Measurements from ENCODE around the gene TRAF3IP1.

The TRAF3IP1 gene

DNA sequence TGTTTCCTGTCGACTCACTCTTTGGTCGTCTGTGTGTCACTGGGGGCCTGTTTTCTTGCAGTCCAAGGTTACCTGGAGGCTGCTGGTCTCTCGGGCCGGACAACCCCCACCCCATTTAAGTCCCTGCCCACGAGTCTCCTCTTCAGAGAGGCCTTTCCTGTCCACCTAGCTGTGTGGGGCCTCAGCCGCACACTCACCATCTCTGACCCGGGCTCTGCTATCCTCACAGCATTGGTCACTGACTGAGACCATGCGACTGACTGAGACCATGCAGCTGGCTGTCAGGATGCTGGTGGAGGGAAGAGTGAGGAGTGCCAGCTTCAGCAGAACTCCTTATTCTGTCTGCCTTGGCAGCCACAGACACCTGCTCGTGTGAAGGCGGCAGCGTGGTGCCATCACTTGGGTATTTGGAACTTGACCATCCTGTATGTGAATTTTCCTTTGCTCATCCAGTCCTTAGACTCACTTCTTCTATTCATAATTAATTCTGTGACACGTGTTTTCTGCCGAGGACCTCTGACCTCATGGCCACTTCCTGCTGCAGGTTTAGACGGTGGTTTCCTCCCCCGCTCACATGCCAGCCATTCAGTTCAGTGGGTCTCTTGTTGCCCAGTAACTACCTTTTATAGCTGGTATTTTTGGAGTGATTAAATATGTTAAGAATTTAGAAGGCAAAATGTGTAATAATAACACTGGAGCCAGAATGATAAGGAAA is 58.9 kb downstream of the TRAF3IP1 start:
- H3K27ac ChIP-seq = peak overlapping the region; percentile 91
- TF ChIP-seq, protein P1, sequence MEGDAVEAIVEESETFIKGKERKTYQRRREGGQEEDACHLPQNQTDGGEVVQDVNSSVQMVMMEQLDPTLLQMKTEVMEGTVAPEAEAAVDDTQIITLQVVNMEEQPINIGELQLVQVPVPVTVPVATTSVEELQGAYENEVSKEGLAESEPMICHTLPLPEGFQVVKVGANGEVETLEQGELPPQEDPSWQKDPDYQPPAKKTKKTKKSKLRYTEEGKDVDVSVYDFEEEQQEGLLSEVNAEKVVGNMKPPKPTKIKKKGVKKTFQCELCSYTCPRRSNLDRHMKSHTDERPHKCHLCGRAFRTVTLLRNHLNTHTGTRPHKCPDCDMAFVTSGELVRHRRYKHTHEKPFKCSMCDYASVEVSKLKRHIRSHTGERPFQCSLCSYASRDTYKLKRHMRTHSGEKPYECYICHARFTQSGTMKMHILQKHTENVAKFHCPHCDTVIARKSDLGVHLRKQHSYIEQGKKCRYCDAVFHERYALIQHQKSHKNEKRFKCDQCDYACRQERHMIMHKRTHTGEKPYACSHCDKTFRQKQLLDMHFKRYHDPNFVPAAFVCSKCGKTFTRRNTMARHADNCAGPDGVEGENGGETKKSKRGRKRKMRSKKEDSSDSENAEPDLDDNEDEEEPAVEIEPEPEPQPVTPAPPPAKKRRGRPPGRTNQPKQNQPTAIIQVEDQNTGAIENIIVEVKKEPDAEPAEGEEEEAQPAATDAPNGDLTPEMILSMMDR (conservative IDR thresholded peaks at IDR 0.05) = no peak

DNA sequence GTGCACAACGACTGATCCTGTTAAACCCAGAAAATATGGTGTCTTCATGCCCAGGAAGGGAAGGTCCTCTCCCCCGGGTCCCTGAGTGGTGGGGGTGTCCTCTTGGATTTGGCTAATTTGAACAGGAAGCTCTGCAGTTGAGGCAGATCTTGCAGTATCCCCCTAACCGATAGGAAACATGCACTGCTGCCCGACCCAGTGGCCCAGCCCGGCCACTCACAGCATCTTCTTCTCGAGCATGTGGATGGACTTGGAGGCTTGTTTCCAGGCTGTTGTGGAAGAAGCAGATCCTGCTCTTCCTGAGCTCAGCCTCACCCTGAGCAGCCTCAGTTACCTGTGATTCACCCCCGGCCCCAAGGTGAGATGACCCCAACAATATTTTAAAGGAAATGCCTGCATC is 60.0 kb downstream of the TRAF3IP1 start:
- peak overlapping the region; percentile 91 for H3K27ac ChIP-seq
- TF ChIP-seq, protein P1 (conservative IDR thresholded peaks at IDR 0.05) = no peak

DNA sequence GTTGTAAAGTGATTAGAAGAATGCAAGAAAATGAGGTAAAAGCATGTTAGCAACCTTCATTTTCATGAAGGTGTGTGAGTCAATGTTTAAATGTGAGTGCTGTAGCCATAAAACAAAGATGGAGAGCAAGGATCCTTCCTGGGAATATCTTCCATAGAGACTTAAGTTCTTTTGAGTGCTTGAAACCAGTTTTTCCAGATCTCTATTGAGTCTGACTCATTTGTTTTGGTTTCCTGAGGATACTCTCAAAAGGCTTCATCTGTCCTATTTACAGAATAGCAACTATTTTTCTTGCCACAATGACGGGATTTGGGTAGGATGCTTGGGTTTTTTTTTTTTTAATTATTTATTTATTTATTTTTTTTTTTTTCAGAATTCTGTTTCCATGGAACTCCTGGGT is 60.5 kb downstream of the TRAF3IP1 start:
- TF ChIP-seq, protein P1 (conservative IDR thresholded peaks at IDR 0.05) = no peak
- H3K27ac ChIP-seq = peak overlapping the region; percentile 91

DNA sequence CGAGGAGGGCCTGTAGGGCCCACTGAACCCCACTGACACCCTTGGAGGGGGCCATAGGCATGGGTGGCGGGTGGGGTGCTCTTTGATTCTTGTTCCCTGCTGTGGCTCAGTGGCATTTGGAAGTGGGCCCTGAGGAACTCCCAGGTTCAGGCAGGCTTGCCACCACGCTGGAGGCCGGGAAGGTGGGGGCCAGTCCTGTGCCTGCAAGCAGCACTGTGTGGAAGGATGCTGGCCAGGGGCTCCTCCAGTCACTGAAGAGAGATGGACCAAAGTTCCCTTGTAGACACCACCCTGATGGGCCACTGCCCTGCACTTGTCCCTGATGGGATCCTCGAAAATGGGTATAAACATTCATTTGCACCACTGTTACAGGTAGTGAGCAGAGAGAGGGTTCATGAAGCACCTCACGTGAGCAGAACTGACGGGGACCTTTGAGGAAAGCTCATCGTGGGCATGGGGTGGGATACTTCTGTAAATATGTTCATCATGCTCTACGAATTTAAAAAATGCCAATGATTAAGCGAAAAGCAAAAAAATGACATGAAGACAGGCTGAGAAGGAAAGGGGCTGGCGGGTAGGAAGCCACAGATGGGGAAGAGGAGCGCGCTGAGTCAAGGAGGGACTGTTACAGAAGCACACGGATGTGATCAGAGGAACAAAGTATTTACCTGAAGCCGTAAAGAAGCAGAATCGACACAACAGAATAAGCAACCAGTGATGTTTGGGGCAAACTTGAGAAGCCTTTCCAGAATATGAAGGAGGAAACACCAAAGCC is 61.2 kb downstream of the TRAF3IP1 start:
- TF ChIP-seq, protein P1 (conservative IDR thresholded peaks at IDR 0.05) = no peak
- H3K27ac ChIP-seq = peak overlapping the region; percentile 91

DNA sequence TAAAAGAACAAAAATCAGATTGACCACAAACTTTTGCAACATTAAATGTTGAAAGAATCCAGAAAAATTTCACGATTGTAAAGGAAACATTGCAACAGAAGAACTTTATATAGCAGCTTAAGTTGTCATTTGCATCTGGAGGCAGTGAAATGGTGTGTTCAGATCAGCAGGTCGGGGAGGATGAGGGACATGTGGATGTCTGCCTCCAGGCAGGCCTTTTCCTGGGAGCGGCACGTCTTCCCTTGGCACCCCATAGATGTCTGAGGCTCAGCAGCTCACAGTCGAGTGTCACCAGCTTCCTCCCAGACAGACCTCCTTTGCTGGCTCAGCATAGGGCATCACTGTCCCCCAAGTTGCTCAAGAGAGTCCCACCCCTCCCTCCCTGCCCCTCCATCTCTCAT is 62.1 kb downstream of the TRAF3IP1 start:
- no peak overlapping the region for H3K27ac ChIP-seq
- TF ChIP-seq, protein P1 (conservative IDR thresholded peaks at IDR 0.05) = no peak

DNA sequence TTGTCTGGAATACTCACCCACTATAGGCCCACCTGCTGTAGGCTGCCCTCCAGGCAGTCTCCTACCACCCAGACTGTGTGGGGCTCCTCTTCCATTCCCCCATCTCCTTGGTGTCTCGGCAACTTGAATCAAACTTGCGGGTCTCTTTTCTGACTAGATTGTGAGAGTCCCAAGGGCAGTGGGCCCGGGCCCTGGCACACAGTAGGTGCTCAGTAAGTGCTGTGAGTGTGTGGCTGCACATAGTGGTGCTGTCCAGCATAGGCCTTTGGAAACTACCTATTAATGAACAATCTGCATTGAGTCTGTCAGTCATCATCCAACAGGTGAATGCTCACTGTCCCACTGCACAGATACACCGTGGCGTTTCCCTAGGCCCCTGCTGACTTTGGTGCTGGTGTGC is 62.8 kb downstream of the TRAF3IP1 start:
- TF ChIP-seq, protein P1 (conservative IDR thresholded peaks at IDR 0.05) = no peak
- H3K27ac ChIP-seq = no peak overlapping the region

DNA sequence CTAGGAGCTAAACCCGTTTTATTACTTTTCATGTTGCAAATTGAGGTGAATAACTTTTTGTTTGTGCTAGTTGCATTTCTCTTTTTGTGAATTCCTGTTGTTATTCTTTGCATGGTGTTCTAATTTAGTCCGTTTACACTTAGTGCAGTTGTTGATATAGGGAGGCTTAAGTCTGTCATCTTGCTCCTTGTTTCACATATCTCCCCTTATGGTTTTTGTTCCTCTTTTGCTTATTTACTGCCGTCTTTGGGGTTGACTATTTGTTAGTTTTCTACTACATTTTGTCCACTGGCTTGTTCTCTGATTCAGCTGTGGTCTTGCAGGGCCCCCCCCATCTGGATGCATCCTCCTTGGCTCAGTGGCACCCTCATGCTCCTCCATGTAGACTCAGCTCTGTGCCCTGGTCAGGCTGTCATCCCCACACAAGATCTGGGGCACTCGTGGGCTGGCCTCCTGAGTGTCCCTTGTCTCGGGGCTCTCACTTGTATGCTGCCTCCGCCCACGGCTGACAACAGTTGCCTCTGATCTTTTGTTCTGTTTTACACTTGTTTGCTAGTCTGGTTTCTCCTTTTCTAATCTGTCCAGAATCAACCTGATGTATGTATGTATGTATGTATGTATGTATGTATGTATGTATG is 63.5 kb downstream of the TRAF3IP1 start:
- no peak overlapping the region for H3K27ac ChIP-seq
- TF ChIP-seq, protein P1 (conservative IDR thresholded peaks at IDR 0.05) = no peak

All from VCaP (cell line).